HG03378 (cell line): ENCODE data around the gene ATXN1.
"Not testable (repeated sequence)": the region's sequence is repeated elsewhere in the genome, so short reads cannot be mapped to it uniquely, and the experiment has no call there.

Experiments used
- ATAC-seq: cut with Tn5 transposase; IDR thresholded peaks from one replicate; pipeline ENCODE4 v1.9.1; 2021; ENCODE audit warnings: mild to moderate bottlenecking, moderate library complexity; ENCODE audit not compliant: unreplicated experiment

The ATXN1 gene

DNA sequence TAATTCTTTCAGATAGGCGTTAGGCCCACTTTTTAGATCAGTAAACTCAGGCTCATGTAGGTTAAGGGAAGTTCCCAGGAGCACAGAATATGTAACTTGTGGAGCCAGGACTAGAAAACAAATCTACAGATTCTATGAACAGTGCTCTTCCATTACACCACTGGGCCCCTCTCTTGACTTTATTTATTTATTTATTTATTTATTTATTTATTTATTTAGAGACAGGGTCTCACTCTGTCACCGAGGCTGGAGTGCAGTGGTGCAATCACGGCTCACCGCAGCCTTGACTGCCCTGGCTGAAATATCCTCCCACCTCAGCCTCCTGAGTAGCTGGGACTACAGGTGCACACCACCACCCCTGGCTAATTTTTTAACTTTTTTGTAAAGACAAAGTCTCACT lies 382.9 kb downstream of the ATXN1 start:
- not testable (repeated sequence) for ATAC-seq

DNA sequence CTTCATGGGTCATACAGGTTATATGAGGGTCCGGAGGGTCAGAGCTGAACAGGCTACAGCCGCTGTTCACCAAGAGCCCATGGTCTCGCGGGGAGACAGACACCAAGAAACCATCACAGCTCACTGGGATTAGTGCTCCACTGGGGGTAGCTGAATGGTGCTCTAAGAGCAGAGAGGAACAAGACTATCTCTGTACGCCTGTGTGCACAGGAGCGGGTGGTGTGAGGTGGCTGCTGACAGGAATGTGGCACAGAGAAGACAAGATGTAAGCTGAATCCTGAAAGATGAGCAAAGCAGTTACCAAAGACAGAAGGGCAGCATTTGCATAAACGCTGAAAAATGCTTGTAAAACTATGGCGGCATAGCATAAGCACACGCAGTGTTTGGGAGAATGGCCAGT lies 383.8 kb downstream of the ATXN1 start:
- no peak for ATAC-seq

DNA sequence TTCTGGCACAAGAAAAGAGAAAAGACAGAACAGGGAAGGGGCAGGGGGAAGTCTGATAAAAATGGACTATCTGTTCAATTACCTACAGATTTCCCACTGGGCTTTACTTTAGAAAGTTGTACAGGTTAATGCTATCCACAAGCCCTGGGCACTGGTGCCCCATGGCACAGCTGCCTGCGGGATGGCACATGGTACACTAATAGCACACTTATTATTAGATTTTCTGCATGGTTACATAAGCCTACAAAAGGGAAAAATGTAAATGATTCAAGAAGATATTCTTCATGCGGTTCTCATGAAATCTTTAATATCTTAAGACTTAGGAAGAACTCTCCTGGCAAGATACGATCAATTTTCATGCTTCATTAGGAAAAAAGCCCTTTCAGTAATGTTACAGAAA lies 385.4 kb downstream of the ATXN1 start:
- ATAC-seq = no peak

DNA sequence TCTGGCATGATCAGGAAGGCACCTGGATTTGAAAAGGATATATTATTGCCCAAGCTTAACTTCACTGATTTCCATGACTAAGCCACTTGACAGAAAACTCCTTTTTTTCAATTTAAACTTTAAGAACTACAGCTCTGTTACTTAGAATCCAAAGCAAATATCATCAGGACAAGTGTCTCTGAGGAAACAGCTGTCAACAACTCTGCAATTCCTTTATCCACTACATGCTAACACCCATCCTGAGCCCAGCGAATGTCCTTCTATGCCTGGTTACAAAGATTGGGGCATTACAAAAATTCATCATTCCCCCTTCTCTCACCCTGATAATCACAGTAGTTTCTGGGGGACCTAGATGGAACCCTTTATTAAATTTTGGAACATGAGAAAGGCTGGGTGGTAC lies 386.1 kb downstream of the ATXN1 start:
- ATAC-seq = peak; percentile 4

DNA sequence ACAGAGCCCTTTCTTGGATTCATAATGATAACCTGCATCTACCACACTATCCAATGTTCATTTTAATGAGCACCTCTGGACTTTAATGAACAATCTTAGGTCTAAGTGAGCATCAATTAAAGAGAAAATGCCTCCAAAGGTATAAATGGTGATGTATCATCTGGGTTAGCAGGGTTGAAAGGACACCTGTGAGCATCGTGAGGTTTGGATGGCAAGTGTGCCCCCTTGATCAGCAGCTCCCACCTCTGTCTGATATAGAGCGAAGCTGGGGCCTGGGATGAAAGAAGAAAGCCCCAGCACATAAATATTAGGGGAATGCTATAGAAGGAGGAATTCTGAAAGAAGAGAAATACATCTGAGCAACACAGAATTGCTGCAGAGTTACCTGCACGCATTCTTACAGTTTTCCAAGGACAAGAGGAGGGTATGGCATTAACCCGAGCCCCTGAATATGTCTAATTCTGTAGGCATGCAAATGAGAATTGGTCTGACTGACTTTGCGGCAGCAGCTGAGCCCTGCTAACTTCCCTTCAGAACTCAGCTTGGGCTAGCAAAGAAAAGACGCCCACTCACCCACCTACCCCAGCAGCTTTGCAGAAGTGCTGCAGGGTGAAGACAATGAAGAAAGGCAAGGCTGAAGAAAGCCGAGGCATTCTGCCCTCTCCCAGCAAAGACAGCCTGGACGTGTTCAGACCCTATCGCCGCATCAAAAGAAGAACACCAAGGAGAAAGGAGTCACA lies 386.6 kb downstream of the ATXN1 start:
- ATAC-seq = peak; percentile 57

DNA sequence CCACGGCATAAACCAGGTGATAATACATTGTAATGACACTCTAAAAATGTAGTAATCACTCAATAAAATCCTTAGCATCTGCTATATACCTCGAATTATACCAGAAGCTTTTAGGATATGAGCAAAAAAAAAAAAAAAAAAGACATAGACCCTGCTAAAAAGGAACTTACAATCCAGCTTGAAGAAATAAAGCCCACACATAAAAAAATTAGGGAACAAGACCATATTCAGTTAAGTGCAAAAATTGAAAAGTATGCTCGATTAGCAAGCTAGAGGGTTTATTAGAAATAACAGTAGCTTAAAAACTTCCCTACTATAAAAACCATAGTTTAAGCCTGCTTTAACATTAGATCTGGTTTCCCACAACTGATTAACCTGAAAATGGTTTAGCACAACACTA lies 387.2 kb downstream of the ATXN1 start:
- ATAC-seq = no peak

DNA sequence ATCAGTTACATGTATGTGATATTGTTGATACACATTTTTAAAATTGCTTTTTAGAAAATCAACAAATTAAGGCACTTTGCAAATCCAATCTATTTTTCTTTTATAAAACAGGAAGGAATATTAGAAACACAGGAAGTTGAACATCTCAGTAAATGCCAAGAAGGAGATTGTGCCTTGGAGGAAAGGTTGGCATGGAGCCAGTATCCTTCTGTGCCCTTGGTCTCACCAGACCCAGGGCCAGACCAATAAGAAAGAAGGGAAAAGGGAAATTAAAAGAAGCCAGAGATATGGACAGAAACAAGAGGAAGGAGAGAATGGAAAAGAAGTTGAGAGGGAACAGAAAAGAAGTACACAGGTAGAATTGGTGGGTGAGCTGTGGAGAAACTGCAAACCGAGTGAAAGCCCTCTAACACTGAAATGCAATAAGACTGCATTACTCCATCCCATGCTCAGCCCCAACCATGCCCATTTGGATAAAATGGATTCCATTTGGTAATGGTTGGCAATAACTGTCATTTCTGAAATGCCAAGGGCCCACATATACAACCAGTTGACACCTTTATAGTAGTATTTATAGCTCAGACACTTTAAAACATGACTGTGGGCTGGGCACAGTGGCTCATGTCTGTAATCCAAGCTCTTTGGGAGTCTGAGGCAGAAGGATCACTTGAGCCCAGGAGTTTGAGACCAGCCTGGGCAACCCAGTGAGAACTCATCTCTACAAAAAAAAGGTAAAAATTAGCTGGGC lies 389.1 kb downstream of the ATXN1 start:
- no peak for ATAC-seq

DNA sequence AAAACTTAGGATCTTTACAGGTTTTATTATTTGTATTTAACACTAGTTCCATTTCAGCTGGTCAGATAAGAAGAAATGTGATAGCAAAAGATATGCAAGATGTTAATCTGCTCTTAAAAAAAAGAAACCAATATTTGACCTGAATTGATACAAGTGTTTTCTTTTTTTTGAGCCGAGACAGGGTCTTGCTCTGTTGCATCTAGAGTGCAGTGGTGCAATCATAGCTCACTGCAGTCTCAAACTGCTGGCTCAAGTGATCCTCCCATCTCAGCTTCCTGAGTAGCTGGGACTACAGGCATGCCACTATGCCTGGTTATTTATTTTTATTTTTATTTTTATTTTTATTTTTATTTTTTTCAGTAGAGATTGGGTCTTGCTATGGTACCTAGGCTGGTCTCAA lies 389.9 kb downstream of the ATXN1 start:
- no peak for ATAC-seq

DNA sequence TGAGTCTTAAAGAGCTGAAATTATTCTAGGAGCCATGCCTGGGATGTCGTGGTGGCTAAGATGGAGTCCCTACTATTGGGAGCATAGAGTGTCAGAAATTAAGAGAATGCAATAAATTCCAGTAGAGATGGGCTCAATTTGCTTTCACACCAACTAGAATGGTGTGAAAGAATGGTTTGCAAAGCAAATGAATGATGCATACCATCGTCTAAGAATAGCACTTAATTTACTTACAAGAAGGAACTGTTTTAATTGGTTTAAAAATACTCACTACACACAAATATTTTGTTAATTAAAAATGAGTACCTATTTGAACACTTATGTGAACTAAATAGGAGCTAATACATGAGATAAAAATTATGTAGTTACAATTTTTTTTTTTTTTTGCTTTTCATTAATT lies 390.3 kb downstream of the ATXN1 start:
- no peak for ATAC-seq

DNA sequence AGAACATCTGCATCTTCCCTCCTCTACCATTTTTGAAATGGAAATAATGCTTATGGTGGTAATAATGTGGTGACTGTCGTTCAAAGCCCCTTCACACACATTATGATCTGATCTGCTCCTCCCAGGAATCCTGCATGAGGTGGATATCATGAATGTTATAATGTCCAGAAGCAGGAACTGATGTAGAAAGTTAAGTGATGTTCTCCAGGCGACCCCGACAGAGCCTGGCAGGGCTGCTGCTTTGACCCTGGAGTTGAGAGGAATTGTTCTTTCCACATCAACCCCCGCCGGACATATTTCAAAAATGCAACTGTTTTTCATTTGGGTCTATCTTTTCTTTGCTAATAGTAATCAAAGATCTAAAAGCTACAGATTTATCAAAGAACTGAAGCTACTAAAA lies 391.3 kb downstream of the ATXN1 start:
- no peak for ATAC-seq

DNA sequence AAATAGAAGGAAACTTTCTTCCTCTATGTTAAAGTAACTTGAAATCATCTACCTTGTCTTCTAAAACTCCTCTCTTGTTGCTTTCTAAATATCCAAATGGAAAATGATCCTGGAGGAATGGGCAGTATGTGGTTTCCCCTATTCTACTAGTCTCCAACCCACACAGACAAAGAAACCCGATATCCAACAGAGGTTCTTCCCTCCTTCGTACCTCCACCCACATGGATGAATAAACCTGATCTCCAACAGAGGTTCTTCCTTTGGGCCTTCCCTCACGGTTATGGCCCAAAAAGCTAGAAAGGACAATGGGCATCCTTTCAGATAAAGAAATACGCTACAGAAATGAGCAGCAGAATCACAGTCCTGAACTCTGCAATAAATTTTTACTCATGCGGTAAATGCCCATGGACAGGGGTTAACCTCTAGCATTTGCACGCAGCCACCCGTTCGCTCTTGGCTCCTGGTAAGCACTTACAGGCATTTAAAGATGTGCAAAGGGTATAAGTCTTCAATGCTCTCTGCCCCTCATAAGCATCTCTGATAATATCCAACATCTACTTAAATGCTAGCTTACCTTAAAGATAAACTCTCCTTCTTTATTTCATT lies 392.0 kb downstream of the ATXN1 start:
- no peak for ATAC-seq

DNA sequence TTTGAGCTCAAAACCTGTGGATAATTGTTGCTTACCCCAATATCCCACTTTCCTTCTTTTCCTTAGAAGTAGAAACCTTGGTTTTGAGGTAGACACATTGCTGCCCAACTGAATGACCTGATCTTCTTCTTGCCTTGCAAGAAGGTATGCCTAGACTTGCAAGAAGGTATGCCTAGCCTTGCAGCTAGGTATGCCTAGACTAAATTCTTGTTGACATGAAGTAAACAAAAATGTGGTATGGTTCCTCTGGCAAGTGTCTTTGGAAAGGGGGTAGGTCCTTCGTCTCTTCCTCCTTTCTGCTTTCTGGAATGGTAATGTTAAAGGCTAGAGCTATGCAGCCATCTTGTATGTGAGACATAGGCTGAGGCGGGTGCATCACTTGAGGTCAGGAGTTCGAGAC lies 393.7 kb downstream of the ATXN1 start:
- ATAC-seq = no peak

DNA sequence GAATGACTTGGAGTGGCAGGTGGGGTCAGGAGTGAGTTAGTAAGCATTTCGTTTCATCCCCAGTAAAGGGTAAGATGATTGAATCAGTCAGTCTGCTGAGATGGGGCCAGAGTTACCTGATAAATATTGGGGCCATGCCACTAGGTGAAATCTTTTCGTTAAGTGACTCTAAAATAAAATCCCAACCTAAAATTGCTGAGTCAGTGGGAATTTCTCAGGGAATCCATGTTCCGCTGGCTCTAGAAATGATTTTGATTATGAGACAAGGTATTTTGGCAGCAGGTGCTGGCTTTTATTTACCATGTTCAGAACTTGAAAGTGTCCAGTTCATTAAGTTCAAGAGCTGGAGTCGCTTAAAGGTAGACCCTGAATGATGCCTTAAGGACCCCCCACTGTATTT lies 397.5 kb downstream of the ATXN1 start:
- no peak for ATAC-seq

DNA sequence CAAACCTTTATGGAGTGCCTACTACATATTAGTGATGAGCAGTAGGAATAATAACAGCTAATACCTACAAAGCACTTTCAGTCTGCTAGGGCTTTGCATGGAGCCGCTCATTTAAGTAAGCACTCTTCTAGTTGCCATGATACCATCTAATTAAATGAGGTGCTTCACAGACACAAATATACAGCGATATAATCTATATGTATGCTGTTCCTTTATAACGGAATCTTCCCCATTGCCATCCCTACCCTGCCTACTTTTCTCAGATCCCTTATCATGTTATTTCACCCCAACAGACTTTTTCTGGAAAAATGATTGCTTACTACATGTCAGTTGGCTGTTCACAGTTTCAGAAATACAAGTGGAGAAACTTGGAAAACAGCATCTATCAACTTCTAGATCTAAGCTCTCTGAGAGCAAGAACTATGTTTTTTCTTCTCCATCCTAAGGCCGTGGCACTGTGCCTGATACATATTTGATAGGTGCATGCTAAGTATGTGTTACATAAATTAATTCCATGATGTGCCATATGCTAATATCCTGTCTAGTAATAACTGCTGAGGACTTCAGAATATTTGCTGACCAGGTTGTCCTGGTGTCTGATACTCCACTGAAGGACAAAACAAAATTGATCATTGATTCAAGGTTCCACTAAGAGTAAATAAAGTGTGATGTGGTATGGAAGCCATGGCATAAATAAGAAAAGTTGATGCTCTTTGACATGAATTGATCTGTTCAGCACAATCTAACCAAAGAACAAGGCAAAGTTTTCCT lies 398.3 kb downstream of the ATXN1 start:
- no peak for ATAC-seq

DNA sequence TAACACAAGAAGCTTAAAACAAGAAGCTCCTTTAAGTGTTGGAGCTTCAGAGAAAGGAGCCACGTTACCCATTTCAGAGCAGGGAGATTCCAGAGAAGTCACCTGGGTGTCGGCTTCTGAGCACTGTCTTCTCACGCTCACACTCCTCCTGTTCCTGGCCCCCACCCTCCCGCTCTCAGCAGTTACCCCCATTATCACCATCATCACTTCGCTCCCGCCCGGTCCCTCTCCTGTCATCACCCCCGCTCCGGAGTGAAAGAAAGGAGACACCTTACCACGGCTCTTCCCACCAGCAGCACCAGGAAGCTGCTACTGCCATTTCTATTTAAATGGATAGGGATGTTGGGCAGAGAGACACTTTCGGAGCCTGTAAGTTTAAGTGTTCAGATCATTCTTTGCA lies 399.0 kb downstream of the ATXN1 start:
- ATAC-seq = no peak

DNA sequence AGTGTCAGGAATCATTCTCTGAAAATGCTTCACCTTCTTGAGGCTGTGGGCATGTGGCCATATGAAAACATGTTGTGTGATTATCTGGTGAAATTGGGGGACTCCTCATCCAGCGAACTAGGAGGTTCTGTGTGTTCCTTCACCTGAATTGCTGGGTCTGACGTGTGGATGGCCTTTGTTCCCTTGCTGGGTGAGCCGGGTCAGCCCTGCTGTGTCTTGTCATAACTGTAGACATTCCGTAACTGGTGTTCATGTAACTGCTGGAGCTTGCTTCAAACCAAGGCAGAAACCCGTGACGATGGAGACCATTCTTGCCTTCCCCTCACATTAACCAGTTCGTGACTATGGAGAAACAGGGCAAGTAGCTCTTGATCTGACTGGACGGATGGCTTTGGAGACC lies 399.4 kb downstream of the ATXN1 start:
- ATAC-seq = no peak

DNA sequence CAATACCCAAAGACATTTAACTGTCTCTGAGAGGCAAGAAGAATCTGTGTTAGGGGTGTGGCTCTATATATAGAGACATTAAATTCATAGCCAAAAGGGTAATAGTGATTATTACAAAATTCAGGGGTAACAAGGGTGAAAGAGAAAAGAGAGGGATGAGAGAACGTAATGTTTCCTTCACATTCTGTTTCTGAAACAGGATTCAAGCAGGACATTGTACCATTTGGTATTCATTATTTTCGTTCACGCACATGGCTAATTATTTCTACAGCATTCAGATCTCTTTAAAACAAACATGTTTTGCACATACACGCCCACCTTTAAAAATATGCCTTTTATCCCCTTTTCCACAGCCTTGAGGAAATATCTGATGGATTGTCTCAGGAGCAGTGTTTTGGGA lies 400.1 kb downstream of the ATXN1 start:
- no peak for ATAC-seq

DNA sequence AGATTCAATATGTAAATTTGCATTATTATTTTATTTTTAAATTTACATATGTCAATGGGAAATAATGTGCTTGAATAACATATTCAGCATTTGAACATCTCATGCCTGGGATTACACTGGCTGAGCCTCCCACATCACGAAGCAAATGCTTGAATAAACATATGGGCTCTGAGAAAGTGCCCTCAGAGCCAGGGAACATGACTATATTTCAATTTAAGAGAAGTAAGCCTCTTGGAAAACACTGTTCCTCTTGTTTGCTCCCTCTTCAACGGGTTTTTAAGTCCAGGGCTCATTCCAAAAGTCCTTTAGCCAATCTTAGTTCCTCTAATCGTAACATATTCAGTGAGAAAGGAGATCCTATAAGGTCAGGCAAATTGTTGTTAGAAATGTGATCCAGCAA lies 400.9 kb downstream of the ATXN1 start:
- no peak for ATAC-seq

DNA sequence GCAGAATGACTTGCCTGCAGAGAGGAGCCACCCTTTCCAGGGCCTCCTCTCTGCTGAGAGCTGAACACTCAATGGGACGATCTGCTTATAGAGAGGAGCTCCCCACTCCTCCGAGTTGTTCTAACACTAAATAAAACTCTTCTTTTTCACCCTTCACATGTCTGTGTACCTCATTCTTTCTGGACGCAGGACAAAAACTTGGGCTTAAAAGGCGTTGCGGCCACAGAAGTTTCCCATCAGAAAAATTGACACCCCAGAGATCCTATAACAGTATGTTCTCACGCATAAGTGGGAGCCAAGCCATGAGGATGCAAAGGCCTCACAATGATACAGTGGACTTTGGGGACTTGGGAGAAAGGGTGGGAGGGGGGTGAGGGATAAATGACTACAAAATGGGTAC lies 401.7 kb downstream of the ATXN1 start:
- ATAC-seq = no peak

DNA sequence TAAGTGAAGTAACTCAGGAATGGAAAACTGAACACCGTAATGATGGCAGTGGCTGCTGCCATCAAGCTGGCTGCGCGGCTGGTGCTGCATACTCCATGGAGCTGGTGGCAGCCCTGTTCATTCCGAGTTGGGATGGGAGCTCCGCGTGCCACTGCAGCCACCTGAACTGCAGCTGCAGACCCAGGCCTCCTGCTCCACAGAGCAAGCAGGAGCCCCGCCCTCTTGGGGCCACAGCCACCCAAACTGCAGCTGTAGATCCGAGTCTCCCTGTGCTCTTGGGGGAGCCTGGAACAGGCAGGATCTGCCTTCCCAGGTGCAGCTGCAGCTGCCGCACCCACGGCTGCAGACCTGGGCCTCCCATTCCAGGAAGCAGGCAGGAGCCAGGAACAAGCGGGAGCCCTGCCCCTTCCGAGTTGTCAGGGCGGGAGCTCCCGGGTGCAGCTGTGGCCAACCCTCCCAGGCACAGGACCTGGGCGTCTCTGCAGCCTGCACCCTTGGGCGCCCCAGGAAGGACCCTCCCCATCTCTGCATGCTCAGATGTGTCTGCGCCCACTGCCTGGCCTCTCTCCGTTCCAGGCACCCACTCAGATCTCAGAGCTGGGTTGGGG lies 402.6 kb downstream of the ATXN1 start:
- no peak for ATAC-seq
